HG03108 (cell line): Measurements from ENCODE around the gene ZNF653.

ENCODE experiments used
- ATAC-seq: cut with Tn5 transposase; IDR thresholded peaks from one replicate; pipeline ENCODE4 v1.9.1; 2021; ENCODE audit warnings: moderate library complexity; ENCODE audit not compliant: unreplicated experiment

The ZNF653 gene, protein sequence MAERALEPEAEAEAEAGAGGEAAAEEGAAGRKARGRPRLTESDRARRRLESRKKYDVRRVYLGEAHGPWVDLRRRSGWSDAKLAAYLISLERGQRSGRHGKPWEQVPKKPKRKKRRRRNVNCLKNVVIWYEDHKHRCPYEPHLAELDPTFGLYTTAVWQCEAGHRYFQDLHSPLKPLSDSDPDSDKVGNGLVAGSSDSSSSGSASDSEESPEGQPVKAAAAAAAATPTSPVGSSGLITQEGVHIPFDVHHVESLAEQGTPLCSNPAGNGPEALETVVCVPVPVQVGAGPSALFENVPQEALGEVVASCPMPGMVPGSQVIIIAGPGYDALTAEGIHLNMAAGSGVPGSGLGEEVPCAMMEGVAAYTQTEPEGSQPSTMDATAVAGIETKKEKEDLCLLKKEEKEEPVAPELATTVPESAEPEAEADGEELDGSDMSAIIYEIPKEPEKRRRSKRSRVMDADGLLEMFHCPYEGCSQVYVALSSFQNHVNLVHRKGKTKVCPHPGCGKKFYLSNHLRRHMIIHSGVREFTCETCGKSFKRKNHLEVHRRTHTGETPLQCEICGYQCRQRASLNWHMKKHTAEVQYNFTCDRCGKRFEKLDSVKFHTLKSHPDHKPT

DNA sequence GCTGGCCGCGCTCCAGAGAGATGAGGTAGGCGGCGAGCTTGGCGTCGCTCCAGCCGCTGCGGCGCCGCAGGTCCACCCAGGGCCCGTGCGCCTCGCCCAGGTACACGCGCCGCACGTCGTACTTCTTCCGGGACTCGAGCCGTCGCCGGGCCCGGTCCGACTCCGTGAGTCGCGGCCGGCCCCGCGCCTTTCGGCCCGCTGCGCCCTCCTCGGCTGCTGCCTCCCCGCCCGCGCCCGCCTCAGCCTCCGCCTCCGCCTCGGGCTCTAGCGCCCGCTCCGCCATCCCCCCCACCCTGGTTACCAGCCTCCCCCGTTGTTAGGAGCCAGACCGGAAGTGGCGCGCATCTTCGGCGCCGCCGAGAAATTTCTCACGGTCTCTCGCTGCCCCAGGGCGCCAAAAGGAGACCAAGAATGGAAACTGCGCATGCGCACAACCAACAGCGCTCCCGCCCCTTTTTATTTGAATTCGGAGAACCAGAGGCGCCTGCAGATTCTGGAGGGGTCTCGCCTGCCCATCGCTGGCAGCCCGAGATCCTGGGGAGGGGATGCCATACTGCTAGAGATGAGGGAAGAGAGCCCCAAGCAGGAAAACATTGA, at the start of gene ZNF653:
Gene ZNF653, minus strand, starts transcription at position 336 of the 597 bp plus-strand sequence. Its CDS starts 53 bp downstream, at position 283.
- ATAC-seq: peak; percentile 38

DNA sequence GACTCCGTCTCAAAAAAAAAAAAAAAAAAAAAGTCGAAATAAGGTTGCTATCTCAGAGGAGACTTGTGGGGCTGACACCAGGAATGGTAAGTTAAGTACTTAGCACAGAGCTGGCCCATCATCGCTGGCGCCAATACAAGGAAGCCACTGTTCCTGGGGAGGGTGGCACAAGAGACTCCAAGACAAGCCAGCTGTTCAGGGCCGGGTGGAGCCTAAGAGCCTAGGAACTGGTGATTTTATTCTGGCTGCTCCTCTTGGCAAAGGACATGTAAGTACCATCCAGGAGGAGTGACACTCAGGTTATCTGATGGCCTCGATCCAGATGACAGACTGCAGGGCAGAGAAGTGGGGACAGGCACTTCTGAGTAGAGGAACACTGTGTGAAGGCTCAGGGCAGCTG, 49.6 kb upstream of the ZNF653 start:
- no peak for ATAC-seq

DNA sequence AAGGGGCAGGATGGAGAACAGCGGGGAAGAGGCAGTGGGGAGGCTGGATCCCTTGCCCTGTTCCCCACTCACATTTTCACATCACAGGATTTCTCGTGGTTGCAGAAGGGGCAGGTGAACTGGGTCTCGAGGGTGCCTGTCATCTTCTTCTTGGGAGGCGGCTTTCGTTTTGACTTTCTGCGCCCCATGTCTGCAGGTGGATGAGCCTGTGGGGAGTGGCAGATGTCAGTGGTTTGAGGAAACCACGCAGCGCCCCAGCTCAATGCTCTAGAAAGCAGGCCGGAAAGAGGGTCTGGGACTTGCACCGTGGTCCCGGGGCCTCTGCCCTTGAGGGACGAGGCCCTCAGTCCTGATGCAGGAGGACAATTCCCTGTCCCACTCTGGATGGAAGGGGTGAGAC, 48.5 kb upstream of the ZNF653 start:
- ATAC-seq: no peak

DNA sequence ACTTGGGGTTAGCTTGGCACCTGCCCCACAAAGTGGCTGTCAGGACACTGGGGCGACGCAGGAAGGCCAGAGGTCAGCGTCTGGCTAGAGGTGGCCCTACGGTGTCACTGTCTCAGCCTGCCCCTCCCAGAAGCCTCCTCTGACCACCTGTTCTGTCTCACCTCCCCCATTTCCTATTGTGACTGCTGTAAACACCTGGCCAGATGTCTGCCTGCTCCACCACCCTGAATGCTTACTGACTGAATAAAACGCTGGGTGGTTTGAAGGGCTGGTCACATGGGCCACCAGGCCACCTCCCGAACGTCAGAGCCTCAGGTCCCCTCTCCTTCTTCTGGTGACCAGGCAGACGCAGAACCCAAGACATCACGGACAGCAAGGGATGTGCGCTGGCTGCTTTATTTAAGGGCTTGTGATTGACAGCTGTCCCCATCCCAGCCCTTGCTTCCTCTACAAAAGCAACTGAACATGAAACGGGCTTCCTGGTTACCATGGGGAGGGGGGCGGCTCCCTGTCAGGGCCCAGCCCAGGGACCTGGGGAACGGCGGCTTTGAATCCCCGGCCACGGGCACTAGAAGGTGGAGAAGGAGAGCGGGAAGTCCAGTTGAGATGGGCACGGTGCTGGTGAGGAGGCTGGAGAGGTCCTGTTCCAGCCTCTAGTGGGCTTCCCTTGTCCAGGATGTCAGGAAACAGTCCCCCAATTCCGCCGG, 47.2 kb upstream of the ZNF653 start:
- ATAC-seq: no peak

DNA sequence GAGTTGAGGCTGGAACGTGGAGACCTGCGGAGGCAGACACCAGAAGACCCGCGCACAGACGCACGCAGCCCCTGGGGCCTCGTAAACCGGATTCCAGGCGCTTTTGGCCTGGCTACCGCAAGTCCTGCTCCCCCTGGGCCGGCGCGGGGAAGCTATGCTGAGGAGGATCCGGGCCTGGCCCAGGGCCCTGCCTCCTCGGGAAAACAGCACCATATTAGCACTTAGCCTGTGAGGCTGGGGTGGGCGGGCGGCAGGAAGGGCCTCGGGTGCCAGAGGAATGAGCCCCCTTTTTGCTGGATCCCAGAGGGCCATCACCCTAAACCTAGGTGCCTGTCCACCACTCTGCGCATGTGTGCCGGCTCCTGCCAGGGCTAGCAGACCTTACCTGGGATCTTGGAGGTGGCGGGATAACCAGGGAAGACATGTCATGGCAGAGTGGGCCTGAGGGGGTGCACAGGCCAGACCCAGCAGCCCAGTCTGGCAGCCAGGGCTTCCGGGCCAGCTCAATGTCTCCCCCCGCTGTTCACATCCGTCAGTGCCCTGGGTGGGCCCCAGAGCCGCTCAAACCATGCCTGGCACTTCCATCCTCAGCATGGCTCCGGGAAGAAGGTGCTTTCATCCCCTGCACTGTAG, 46.1 kb upstream of the ZNF653 start:
- no peak for ATAC-seq

DNA sequence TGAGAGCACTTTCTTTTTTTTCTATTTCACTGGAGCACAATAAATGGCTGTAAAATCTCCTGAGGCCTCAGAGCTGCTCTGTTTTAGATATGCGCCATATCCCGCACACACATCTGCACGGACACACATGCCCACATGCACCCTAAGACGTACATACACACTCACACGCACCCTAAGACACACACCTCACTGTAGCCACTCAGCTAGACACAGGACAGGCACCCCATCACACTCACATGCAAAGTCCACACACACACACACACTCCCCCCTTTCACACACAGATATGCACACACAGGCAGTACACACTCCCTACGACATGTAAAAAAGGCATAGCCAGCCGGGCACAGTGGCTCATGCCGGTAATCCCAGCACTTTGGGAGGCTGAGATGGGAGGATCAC, 44.6 kb upstream of the ZNF653 start:
- no peak for ATAC-seq

DNA sequence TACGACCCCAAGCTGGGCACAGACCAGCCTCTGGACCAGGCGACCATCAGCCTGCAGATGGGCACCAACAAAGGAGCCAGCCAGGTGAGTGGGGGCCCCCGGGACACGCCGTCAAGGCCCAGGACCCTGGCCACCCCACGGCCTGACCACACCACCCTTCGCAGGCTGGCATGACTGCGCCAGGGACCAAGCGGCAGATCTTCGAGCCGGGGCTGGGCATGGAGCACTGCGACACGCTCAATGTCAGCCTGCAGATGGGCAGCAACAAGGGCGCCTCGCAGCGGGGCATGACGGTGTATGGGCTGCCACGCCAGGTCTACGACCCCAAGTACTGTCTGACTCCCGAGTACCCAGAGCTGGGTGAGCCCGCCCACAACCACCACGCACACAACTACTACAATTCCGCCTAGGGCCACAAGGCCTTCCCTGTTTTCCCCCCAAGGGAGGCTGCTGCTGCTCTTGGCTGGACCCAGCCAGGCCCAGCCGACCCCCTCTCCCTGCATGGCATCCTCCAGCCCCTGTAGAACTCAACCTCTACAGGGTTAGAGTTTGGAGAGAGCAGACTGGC, 43.8 kb upstream of the ZNF653 start:
- no peak for ATAC-seq

DNA sequence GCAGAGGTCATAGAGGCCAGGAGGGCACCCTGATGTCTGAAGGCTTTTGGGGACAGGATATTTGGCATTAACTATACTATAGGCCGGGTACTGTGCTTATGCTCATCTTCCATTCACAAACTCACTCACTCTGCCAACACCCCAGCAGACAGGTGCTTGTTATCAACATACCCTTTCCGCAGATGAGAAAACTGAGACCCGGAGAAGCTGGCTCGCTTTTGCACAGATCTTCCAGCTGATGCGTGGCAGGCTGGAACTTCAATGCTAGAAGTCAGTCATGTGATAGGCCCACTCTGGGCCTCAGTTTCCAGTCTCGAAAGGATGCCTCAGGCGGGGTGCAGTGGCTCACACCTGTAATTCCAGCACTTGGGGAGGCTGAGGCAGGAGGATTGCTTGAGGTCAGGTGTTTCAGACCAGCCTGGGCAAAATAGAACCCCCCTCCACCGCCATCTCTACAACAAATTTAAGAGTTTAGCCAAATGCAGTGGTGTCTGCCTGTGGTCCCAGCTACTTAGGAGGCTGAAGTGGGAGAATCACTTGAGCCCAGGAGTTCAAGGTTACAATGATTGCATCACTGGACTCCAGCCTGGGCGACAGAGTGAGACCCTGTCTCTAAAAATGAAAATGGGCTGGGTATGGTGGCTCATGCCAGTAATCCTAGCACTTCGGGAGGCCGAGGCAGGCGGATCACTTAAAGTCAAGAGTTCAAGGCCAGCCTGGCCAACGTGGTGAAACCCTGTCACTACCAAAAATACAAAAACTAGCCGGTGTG, 42.5 kb upstream of the ZNF653 start:
- ATAC-seq: no peak

DNA sequence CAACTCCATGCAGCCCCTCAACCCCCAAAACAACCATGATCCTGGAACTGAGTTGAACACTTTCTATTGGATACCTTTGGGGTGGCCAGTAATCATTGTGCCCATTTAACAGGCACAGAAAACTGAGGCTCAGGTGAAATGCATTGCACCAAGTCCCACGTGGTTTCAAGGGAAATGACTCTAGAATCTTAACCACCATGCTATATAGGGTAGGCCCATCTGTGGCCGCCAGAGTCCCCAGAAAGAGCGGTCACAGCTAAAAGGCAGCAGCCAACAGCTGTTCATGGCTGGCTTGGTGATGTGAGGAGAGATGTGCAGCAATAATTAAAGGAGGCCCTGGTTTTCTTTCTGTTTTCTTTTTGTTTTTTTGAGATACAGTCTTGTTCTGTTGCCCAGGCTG, 35.6 kb upstream of the ZNF653 start:
- ATAC-seq: no peak

DNA sequence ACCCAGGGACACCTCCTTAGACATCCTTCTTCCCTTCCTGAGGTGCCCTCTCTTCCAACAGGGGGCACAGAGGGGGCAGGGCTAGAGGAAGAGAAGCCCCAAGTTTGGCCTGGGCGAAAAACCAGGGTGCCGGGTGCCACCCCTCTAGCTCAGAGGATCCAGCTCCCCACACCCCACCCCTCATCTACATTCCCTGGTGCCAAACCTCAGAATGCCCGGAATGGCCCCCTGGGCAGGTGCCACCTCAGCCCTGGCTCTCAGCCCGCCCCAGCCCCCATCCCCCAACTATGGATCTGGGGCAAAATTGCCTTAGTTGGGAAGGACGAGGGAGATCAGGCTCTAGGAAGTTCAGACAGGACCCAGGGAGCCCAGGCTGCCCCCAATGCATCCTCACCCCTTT, 35.0 kb upstream of the ZNF653 start:
- ATAC-seq: no peak

DNA sequence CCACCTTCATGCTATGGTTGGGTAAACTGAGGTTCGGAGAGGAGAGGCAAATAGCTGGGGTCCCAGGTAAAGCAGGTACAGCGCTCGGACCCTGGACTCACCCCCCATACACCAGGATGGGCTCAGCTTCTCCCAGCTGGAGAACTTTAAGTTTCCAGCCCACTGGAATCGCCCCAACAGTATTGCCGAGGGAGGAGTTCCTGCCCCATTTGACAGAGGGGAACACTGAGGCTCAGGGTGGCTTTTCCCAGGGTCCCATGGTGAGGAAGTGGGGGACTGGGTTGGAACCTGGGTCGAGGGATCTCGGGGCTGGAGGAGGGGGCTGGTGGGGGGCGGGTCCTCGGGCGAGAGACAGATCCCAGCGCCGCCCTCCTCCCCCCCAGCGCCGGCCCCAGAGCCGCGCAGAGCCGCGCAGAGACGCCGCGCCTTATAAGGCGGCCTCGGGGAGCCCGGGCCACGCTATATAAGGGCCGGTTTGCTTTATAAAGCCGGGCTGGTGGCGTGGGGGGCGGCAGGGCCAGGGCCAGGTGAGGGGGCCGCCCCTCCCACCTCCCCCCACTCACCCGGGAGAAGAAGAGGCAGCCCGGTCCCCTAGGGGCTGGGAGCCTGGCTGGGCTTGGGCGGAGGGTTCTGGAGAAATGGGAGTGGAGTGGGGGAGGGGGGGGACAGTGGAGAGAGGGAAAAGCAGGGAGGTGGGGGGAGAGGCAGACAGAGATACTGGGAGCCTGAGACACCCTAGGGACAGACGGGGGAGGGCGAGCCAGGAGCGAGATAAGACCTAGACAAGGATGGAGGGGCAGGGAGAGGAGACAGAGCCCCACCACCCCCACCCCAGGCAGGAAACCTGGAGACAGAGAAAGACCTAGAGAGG, 34.1 kb upstream of the ZNF653 start:
- no peak for ATAC-seq

DNA sequence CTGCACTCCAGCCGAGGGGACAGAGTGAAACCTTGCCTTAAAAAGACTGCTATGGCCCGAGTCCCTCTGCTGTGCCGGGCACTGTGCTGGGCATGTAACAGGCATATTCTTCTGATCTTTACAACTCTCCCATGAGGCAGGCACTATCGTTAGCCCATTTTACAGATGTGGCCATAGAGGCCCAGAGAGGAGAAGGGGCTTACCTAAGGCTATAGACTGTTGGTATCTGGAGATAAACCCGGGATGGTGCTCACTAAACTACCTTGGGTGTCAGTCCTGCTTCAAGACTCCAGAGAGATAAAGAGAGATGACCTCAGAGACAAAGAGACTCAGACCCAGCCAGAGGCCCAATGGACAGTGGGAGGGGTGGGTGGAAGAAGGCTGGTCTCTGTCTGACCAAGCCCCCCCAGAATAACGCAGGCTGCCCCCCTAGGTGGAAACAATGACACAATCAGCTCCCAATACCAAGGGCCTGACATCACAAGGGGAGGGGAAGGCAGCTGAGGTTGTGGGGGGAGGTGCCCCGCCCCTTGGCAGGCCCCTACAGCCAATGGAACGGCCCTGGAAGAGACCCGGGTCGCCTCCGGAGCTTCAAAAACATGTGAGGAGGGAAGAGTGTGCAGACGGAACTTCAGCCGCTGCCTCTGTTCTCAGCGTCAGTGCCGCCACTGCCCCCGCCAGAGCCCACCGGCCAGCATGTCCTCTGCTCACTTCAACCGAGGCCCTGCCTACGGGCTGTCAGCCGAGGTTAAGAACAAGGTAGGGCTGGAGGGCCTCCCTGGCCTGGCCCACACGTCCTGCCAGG, 32.8 kb upstream of the ZNF653 start, which contains the start of gene CNN1:
Gene CNN1, plus strand, starts transcription at position 620 of the 805 bp plus-strand sequence. Its CDS starts 77 bp downstream, at position 697.
- no peak for ATAC-seq

DNA sequence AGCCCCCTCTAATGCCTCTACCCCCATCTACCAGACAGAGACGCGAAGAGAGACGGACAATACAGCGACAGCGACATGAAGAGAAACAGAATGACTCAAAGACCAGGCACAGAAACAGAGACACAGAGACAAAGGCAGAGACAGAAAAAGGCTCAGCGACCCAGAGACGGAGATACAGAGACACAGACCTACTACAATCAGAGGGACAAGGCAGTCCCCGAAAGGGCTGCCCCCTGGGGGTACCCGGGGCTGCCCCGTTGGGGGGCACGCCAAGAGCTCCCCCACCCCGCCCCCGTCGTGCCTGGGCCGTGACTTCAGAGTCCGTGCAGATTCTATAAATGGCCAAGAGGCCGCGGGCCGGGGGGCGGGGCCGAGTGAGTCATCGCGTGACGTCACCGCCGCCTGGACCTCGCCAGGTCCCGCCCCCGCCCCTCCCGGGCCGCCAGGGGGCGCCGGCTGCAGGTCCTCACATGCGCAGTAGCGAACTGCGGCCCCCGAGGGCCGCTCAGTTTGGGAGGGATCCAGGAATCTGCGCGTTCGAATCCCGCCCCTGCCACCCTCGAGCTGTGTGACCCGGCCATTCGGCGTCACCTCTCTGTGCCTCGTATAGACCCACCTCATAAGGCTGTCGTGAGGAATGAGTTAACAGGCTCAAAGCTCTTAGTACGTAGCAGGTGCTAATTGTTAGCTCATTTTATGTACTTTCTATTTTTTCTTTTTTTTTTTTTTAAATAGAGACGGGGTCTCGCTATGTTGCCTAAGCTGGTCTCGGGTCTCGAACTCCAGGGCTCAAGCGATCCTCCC, 30.4 kb upstream of the ZNF653 start:
- ATAC-seq: peak; percentile 48

DNA sequence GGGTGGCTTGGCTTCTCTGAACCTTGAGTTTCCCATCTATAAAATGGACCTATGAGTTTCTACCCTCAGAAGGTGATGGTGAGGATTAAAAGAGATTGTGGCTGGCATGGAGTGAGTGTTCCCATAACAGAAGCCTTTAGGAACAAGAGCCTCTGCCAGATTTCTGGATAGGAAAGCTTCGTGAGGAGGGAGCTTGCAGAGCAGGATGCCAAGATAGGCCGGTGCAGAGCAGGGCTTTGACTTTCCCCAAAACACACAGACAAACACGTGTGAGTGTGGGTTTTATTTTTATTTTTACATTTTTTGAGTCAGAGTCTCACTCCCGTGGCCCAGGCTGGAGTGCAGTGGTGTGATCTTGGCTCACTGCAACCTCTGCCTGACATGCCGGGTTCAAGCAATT, 29.3 kb upstream of the ZNF653 start:
- ATAC-seq: no peak

DNA sequence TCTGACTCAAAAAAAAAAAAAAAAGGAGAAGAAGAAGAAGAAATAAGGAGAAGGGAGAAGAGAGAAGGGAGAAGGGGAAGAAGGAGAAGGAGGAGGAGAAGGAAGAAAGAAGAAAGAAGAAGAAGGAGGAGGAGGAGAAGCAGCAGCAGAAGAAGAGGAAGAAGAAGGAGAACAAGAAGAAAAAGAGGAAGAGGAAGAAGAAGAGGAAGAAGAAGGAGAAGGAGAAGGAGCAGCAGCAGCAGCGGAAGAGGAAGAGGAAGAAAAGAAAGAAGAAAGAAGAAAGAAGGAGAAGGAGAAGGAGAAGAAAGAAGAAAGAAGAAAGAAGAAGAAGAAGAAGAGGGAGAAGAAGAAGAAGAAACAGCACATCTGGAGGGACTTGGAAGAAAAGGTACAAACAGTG, 28.9 kb upstream of the ZNF653 start:
- ATAC-seq: no peak

DNA sequence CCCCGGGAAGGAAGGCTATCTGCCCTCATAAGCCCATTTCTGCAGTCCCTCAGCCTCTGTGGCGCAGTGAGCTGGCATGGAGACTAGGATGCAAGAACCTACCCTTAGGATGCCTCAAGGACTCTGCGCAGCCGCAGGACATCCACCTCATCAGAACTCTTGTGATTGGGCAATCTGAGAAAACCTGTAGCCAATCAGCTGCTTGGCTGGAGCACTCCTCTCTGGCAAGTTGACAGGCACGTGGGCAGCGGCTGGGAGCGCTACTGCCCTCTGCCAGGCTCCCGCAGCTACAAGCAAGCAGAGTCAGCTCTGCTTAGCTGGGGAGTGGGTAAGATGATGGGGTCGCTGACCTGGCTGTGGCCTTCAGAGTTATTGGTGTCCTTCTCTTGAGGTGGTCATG, 24.8 kb upstream of the ZNF653 start:
- ATAC-seq: no peak
